ENCODE results near the gene GPX3.

Gene GPX3

DNA sequence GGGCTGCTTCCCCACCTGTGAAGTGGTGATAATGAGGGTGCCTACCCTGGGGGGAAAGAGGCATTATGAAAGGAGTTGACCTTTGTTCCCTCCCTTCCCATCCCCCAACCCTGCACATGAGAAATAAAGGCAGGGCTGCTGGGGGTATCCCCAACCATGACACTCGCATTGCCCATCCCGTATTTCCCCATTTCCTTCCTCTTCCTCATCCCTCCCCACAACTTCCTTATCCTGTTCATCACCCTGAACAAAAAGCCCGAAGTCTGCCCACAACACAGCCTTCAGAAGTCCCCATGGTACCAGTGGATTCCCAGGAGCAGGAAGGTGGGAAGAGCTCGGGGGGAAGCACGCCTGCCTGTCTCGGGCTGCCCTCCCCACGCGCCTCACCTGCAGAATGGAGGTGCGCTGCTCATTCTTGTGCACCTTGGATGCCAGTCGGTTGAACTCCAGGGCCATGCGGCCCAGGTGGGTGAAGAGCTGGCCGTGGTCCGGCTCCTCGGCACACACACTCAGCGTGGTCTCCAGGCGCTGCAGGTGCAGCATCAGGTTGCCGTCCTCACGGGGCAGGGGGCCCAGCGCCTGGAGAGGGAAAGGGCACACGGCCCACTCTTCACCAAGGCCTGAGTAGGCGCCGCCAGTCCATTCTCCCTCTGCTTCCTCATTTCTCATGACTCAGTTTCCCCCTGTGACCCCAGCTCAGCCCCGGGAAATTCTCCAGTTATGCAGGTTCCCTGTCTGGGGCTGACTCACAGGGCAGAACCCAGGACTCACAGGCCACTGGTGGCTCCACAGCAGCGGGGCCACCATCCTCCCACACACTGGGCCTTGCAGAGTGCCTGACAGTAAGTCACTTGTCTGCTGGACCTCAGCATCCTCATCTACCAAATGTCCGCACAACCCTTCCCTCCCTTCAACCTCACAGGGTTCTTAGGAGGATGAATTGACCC, 36.3 kb downstream of the GPX3 start:
- TF ChIP-seq, protein P1, sequence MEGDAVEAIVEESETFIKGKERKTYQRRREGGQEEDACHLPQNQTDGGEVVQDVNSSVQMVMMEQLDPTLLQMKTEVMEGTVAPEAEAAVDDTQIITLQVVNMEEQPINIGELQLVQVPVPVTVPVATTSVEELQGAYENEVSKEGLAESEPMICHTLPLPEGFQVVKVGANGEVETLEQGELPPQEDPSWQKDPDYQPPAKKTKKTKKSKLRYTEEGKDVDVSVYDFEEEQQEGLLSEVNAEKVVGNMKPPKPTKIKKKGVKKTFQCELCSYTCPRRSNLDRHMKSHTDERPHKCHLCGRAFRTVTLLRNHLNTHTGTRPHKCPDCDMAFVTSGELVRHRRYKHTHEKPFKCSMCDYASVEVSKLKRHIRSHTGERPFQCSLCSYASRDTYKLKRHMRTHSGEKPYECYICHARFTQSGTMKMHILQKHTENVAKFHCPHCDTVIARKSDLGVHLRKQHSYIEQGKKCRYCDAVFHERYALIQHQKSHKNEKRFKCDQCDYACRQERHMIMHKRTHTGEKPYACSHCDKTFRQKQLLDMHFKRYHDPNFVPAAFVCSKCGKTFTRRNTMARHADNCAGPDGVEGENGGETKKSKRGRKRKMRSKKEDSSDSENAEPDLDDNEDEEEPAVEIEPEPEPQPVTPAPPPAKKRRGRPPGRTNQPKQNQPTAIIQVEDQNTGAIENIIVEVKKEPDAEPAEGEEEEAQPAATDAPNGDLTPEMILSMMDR (IDR thresholded peaks at IDR 0.05): no peak
- Mint-ChIP-seq H3K27ac (no peak overlapping the region), H3K27me3 (ENCODE audit: low read depth, poor library complexity) (peaks cover 3% of the 10 kb centered on the region), H3K4me1 (peaks cover 3% of the 10 kb centered on the region), H3K4me3 (no peak overlapping the region), H3K9me3 (no peaks in the 10 kb centered on the region), H3K36me3 (ENCODE audit: low read depth) (peaks cover 29% of the 10 kb centered on the region)
- DNase-seq: no peak

DNA sequence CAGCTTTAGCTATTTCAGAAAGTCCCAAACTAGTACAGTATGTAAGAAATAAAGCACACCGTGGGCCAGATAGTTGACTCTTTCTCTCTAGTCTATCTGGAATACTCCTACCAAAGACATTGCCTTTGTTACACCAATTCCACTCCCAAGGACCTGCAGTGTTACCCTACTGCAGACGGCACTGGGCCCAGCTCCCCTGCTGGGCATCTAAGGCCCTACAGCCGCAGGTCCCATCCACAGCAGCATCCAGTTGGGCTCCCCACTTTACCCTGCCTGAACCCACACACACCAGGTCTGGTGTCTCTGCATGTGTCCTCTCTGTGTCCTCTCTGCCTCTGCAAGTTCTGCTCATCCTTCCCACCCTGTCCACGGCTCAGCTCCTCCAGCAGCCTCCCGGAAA, 37.9 kb downstream of the GPX3 start:
- TF ChIP-seq, protein P1 (IDR thresholded peaks at IDR 0.05): no peak
- Mint-ChIP-seq H3K4me3 (no peak overlapping the region), H3K4me1 (no peaks in the 10 kb centered on the region), H3K36me3 (ENCODE audit: low read depth) (peaks cover 37% of the 10 kb centered on the region), H3K9me3 (no peaks in the 10 kb centered on the region), H3K27me3 (ENCODE audit: low read depth, poor library complexity) (peaks cover 3% of the 10 kb centered on the region), H3K27ac (no peak overlapping the region)
- no peak for DNase-seq

DNA sequence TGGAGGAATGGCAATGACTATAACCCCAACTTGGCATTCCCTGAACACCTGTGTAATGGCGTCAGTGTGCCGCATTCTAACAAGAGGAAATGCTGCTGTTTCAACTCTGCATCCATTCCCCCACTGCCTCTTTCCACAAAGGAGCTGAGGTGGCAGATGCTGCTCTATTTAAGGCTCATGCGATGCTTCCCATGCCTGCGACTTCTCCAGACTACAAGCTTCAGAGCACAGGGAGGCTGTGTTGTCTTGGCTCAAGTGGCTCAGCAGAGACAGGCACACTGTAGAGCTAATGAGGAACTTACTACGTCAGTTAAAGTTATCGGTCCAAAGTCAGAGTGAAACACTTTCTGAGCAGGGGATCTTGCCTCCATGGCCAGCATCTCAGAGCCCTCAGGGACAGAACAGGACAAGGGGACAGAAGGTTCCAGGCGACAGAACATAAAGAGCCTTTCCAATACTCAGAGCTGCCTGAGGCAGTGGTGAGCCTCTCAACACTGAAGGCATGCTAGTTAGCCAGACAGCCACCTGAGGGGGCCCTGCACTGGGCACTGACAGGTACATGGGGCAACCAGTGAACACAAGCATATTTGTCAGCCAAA, 38.6 kb downstream of the GPX3 start:
- H3K27ac Mint-ChIP-seq: no peak overlapping the region
- peaks cover 3% of the 10 kb centered on the region for H3K27me3 Mint-ChIP-seq (ENCODE audit: low read depth, poor library complexity)
- DNase-seq: no peak
- H3K9me3 Mint-ChIP-seq: no peaks in the 10 kb centered on the region
- H3K4me1 Mint-ChIP-seq: no peaks in the 10 kb centered on the region
- no peak overlapping the region for H3K4me3 Mint-ChIP-seq
- peaks cover 39% of the 10 kb centered on the region for H3K36me3 Mint-ChIP-seq (ENCODE audit: low read depth)
- TF ChIP-seq, protein P1 (IDR thresholded peaks at IDR 0.05): no peak

DNA sequence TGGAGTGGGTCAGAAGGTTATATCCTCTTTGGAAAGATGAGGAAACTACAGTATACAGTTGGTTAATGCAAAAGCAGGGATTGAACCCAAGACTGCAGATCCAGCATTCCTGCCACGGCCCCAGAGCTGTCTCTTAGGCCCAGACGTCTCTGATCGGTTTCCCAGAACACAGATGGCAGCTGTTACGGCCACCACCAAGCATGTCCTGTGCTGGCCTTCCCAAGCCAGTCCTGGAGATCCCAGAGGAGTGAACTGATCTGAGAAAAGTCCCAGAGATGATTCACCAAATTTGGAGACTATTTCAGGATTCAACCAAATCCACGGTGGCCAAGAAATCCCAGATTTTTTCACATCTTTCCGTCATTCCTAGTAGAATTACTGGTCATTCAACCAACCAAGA, 40.4 kb downstream of the GPX3 start:
- TF ChIP-seq, protein P1 (IDR thresholded peaks at IDR 0.05): no peak
- H3K36me3 Mint-ChIP-seq (ENCODE audit: low read depth): peaks cover 34% of the 10 kb centered on the region
- H3K27ac Mint-ChIP-seq: no peak overlapping the region
- no peak for DNase-seq
- H3K9me3 Mint-ChIP-seq: no peaks in the 10 kb centered on the region
- H3K27me3 Mint-ChIP-seq (ENCODE audit: low read depth, poor library complexity): peaks cover 3% of the 10 kb centered on the region
- H3K4me1 Mint-ChIP-seq: peaks cover 2% of the 10 kb centered on the region
- no peak overlapping the region for H3K4me3 Mint-ChIP-seq

DNA sequence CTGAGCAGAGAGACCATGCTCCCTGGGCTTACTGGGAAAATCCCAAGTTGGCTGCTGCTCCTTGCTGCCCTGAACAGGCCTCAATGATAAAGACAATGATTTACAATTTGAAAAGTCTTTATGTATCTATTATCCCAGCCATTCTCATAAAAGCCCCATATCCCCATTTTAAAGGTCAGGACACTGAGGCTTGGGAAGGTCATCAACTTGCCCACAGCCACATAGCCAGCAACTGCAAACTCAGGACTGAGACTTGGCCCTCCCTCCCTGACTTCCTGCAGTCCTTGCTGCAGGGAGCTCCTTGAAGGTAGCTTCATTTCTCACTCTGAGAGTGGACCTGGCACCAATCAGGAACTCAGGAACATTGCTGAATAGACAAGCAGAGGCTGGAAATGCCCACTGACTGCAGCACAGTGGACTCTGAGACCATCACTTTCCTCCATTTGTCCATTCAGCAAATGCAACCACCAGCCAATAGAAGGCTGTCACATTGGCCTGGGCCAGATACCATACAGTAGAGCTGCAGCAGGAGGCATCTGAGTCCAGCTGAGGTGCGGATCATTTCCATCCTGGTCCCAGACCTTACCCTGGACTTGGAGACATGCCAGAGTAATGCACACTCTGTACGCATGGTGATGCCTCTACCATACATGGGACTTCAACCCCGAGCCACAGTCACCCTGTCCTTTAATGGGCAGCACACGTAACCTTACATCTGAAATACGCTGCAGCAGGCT, 42.2 kb downstream of the GPX3 start:
- Mint-ChIP-seq H3K9me3 (no peaks in the 10 kb centered on the region), H3K4me3 (no peak overlapping the region), H3K27me3 (ENCODE audit: low read depth, poor library complexity) (no peaks in the 10 kb centered on the region), H3K36me3 (ENCODE audit: low read depth) (peaks cover 33% of the 10 kb centered on the region), H3K27ac (no peak overlapping the region), H3K4me1 (peaks cover 20% of the 10 kb centered on the region)
- TF ChIP-seq, protein P1 (IDR thresholded peaks at IDR 0.05): no peak
- no peak for DNase-seq
